ENCODE measurements around the gene SNAI3. TPM values are rescaled to one million over a fixed set of nuclear protein-coding genes. Genes with fewer than 3 reads are reported as not detected.
A peak's percentile ranks its signal among the peaks of the same experiment; 100 is the strongest.

SNAI3 gene
- total RNA-seq, 4 donors from 2014 or later = 0.33 to 1.3 (median 1.3) TPM

DNA sequence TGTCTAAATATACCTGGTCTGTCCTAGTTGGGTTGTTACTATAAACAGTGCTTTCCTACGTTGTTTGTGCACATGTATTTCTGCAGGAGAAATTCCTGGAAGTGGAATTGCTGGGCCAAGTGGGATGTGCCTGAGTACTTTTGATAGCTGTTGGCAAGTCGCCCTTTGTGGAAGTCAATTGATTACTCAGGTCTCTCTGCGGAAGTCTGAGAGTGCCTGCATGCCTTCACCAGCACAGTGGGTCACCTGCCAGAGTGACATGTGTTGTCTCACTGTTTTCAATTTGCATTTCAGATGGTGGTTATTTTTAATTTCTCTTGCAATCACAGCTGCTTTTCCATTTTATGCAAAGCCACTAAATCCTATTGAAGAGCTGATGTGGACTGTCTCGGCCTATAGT is 21.2 kb downstream of the SNAI3 start:
- Histone ChIP-seq H3K4me3 (replicated peaks in 1 of 3) (no peak overlapping the region), H3K36me3 (no peaks in the 10 kb centered on the region), H3K27ac (peak overlapping the region in 1 of 3 donors; percentile 1), H3K9me3 (no peaks in the 10 kb centered on the region), H3K27me3 (no peaks in the 10 kb centered on the region), H3K4me1 (peaks cover 5 to 10% of the 10 kb centered on the region in 2 donors)
- 55 to 66% methylated on average over 4 of the region's 4 CpGs for WGBS, 2 donors
- TF ChIP-seq, protein P1, sequence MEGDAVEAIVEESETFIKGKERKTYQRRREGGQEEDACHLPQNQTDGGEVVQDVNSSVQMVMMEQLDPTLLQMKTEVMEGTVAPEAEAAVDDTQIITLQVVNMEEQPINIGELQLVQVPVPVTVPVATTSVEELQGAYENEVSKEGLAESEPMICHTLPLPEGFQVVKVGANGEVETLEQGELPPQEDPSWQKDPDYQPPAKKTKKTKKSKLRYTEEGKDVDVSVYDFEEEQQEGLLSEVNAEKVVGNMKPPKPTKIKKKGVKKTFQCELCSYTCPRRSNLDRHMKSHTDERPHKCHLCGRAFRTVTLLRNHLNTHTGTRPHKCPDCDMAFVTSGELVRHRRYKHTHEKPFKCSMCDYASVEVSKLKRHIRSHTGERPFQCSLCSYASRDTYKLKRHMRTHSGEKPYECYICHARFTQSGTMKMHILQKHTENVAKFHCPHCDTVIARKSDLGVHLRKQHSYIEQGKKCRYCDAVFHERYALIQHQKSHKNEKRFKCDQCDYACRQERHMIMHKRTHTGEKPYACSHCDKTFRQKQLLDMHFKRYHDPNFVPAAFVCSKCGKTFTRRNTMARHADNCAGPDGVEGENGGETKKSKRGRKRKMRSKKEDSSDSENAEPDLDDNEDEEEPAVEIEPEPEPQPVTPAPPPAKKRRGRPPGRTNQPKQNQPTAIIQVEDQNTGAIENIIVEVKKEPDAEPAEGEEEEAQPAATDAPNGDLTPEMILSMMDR (IDR thresholded peaks at IDR 0.05) = no peak
- no peak for TF ChIP-seq POLR2A (IDR thresholded peaks at IDR 0.05)
- intact Hi-C loops (cut with DNase I) = no loop called here
- DNase-seq = peak; percentile 18 to 41

DNA sequence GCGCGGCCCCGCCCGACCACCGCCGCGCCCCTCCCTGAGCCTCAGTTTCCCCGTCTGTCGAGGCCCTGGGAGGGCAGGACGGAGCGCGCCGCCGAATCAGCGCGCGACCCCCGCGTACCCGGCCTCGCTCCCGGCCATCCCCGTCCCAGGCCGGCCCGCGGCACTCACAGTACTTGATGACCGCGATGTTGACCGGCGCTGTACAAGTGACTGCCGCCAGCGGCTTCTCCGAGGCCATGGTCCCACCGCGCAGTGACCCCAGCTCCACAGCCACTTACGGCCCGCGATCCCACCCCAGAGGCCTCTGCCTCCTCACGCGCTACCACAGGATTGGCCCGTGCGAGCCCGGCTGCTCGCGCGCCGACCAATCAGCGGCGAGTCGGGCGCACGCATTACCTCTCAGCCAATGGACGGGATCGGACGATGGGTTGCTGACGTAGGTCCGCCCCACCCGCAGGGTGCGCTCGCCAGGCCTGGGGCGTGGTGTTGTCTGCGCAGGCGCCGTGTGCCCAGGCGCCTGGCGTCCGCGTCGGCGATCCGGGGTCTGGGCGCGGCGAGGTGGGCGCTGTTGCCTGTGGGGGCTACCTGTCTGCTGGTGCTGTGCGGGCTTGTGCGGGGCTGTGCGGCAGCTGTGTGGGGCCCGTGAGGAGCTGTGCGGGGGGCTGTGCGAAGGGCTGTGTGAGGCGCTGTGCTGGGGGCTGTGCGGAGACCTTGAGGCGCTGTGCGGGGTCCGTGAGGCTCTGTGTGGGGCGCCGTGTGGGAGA is 23.3 kb downstream of the SNAI3 start, which contains the start of gene MVD:
Gene MVD (minus strand): TSS at position 249 of the 764 bp plus-strand sequence. CDS start 11 bp downstream, at position 238.
- H3K9me3 ChIP-seq = no peaks in the 10 kb centered on the region
- TF ChIP-seq, protein P1 (IDR thresholded peaks at IDR 0.05) = peak in 1 of 6 experiments; percentile 1
- peak; percentile 62 to 91 for TF ChIP-seq POLR2A (IDR thresholded peaks at IDR 0.05)
- 1 to 2% methylated on average over 20 to 22 of the region's 88 CpGs for WGBS, 2 donors

DNA sequence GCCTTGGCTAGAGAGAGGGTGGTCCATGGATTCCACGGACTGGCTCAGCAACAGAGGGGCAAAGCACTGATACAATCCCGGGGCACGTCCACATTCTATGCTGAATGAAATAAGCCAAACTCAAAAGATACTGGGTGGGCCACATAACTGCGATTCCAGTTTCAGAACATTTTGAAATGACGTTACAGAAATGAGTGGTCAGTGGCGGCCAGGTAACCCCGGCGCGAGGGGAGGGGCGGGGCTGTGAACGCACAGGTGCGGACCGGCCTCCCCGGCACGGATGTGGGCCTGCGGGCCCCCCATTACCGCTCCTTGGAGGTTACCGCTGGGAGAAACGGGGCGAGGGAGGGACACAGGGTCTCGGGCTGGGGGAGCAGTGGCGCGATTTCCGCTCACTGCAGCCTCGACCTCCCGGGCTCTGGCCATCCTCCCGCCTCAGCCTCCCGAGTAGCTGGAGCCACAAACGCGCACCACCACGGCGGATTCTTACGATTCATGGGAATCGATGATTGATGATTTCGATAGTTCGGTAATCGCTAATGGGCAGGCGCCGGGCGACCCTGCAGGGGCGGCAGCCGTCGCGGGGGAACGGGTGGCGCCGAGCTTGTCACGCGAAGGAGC is 24.0 kb downstream of the SNAI3 start:
- intact Hi-C loops (cut with DNase I) = no loop called here
- H3K4me3 ChIP-seq (replicated peaks in 1 of 3) = peak overlapping the region; percentile 82 to 97 (median 93)
- H3K27ac ChIP-seq = peak overlapping the region; percentile 55 to 84 (median 57)
- DNase-seq = peak in 1 of 2 donors; percentile 47
- H3K36me3 ChIP-seq = no peaks in the 10 kb centered on the region
- TF ChIP-seq POLR2A (IDR thresholded peaks at IDR 0.05) = no peak
- TF ChIP-seq, protein P1 (IDR thresholded peaks at IDR 0.05) = no peak
- 3% methylated on average over 35 to 37 of the region's 49 CpGs for WGBS, 2 donors
- H3K4me1 ChIP-seq = peaks cover 5 to 10% of the 10 kb centered on the region in 2 donors
- no peaks in the 10 kb centered on the region for H3K9me3 ChIP-seq
- H3K27me3 ChIP-seq = no peaks in the 10 kb centered on the region

More for the DNA sequence above, 23.3 kb downstream of the SNAI3 start, which contains the start of gene MVD:
- H3K27me3 ChIP-seq = no peaks in the 10 kb centered on the region
- intact Hi-C loops (cut with DNase I) = no loop called here
- H3K4me1 ChIP-seq = peaks cover 5 to 10% of the 10 kb centered on the region in 2 donors
- peak; percentile 98 for DNase-seq
- H3K27ac ChIP-seq = peak within 1 kb of the TSS; percentile 55 to 84 (median 57)
- H3K4me3 ChIP-seq (replicated peaks in 1 of 3) = peak within 1 kb of the TSS; percentile 82 to 97 (median 93)
- no peaks in the 10 kb centered on the region for H3K36me3 ChIP-seq

DNA sequence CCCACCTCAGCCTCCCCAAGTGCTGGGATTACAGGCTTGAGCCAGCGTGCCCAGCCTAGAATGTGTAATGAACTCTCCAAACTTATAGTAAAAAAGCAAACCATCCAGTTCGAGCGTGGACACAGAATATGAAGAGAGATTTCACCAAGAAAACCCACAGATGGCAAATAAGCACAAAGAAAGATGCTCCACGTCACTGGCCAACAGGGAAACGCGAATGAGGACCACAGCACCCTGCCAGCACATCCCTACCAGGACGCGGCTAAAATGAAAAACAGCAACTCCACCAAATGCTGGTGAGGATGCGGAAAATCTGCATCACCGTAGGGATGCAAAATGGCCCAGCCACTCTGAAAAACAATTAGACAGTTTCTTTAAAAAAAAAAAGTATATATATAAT is 24.8 kb downstream of the SNAI3 start:
- TF ChIP-seq, protein P1 (IDR thresholded peaks at IDR 0.05) = no peak
- no peaks in the 10 kb centered on the region for H3K27me3 ChIP-seq
- no peak overlapping the region for H3K4me3 ChIP-seq (replicated peaks in 1 of 3)
- no peaks in the 10 kb centered on the region for H3K36me3 ChIP-seq
- no peaks in the 10 kb centered on the region for H3K9me3 ChIP-seq
- DNase-seq = no peak
- no peak overlapping the region for H3K27ac ChIP-seq
- H3K4me1 ChIP-seq = peaks cover 5 to 10% of the 10 kb centered on the region in 2 donors
- intact Hi-C loops (cut with DNase I) = no loop called here
- WGBS, 2 donors = 87 to 90% methylated on average over 10 of the region's 10 CpGs

DNA sequence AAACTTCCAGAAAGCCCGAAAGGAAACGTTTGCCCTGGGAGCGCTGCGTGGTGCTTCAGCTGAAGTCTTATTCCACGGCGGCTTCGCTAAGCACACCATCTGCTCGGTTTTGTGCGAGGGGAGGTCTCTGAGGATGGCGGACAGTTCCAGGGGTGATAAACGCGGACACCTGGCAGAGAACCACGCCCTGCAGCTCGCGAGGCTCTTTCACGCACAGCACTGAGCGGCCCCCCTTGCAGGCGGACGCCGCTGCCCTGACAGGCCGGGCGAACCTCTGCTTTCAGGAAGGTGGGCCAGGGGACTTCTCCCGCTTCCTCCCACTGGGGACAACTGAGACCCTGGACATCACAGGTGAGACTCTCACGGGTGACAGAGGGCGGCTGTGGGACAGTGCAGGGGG is 27.1 kb downstream of the SNAI3 start:
- no peak overlapping the region for H3K4me3 ChIP-seq (replicated peaks in 1 of 3)
- no peak for TF ChIP-seq POLR2A (IDR thresholded peaks at IDR 0.05)
- TF ChIP-seq, protein P1 (IDR thresholded peaks at IDR 0.05) = no peak
- no peaks in the 10 kb centered on the region for H3K27me3 ChIP-seq
- 93 to 94% methylated on average over 23 to 25 of the region's 25 CpGs for WGBS, 2 donors
- no peak overlapping the region for H3K27ac ChIP-seq
- intact Hi-C loops (cut with DNase I) = loop anchor here (10.0 kb wide), 2 partner anchors 84 to 214 kb away; partner anchors contain the start of gene ZC3H18
- H3K4me1 ChIP-seq = peaks cover 5 to 10% of the 10 kb centered on the region in 2 donors
- no peaks in the 10 kb centered on the region for H3K9me3 ChIP-seq
- DNase-seq = no peak
- no peaks in the 10 kb centered on the region for H3K36me3 ChIP-seq

Measured in thyroid gland (tissue), 4 donors.